Naive thymus-derived CD8-positive, alpha-beta T cell (primary cell): ENCODE measurements around the gene IGFBP7. TPM values are rescaled to one million over a fixed set of nuclear protein-coding genes. Genes with fewer than 3 reads are reported as not detected.

Experiments
- ATAC-seq, 2 donors: fragments of 150-1000 bp; cut with Tn5 transposase in 1 of 2; sonication (Bioruptor Pico), chemical (Tn5 transposase) in 1 of 2; 1 replicate in 1 of 2; 2 replicates in 1 of 2; pipeline ENCODE4 v1.10.0; 2021; ENCODE audit warnings: mild to moderate bottlenecking in 2 of 2, moderate library complexity in 2 of 2
- POLR2A ChIA-PET: fragments of 350-600 bp; sonication (Branson Sonifier 250); formaldehyde crosslinking; loops from one replicate; lab custom pipeline; 2021; ENCODE audit warnings: antibody characterized with exemption; lab: Charles Lee
- DNase-seq, 10 donors: peaks; one replicate each; pipeline versions ENCODE4 v3.0.0 to v3.0.0-alpha.2; 2020 to 2022
- H3K27ac Mint-ChIP-seq, 10 donors: one replicate each; pipeline ENCODE4 v1.8.0; 2020 to 2022; ENCODE audit warnings: mild to moderate bottlenecking in 10 of 10, mixed read lengths in 10 of 10, moderate library complexity in 4 of 10, inconsistent platforms in 1 of 10
- H3K27me3 Mint-ChIP-seq, 5 donors: one replicate each; pipeline ENCODE4 v1.8.0; 2021 to 2022; ENCODE audit warnings: mixed read lengths in 5 of 5
- H3K36me3 Mint-ChIP-seq, 3 donors: one replicate each; pipeline ENCODE4 v1.8.0; 2020 to 2022; ENCODE audit warnings: mixed read lengths in 3 of 3, mild to moderate bottlenecking in 2 of 3, inconsistent platforms in 1 of 3
- H3K4me1 Mint-ChIP-seq, 4 donors: one replicate each; pipeline ENCODE4 v1.8.0; 2021 to 2022; ENCODE audit warnings: mixed read lengths in 4 of 4
- H3K4me3 Mint-ChIP-seq, 10 donors: one replicate each; pipeline ENCODE4 v1.8.0; 2020 to 2022; ENCODE audit warnings: mild to moderate bottlenecking in 10 of 10, mixed read lengths in 10 of 10, moderate library complexity in 6 of 10, inconsistent platforms in 1 of 10
- H3K9me3 Mint-ChIP-seq, 9 donors: one replicate each; pipeline ENCODE4 v1.8.0; 2020 to 2022; ENCODE audit warnings: mixed read lengths in 9 of 9, mild to moderate bottlenecking in 3 of 9, inconsistent platforms in 1 of 9, moderate library complexity in 1 of 9
- polyA plus RNA-seq, 3 donors: library from polyadenylated mRNA; unstranded; fragments of 300-500 nt; fragmentation: Illumina TruSeq; gene quantifications; one replicate each; pipeline ENCODE4 v1.2.3, GENCODE V29; 2021
- total RNA-seq, 8 experiments: library from RNA in 2 of 8; stranded (reverse) in 2 of 8; gene quantifications; one replicate each; pipeline ENCODE4 v1.2.3 and lab custom pipeline; 2021 to 2026

The IGFBP7 gene
- total and polyA plus RNA-seq, 5 experiments from 2014 or later = not detected

DNA sequence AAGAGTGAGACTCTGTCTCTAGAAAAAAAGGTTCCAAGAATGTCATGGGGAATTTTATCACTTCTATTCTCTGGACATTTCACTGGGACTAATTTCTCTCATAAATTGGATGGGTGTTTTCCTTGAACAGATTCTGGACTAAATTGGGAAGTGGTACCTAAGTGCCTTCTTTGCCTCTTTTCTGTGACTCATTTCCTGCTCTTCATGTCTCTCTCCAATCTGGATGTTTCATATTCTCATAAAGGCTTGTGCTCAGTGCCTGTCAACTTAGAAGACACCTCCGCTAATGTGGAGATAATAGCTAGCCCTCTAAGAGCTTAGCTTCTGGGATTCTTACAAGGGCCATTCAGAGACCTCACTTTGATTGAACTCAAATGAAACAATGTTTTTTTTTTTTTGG lies 38.0 kb upstream of the IGFBP7 start:
- ATAC-seq (no peak), DNase-seq (no peak)
- Mint-ChIP-seq H3K27ac (no peak overlapping the region), H3K4me1 (no peaks in the 10 kb centered on the region), H3K4me3 (no peak overlapping the region), H3K9me3 (no peaks in the 10 kb centered on the region), H3K36me3 (no peaks in the 10 kb centered on the region), H3K27me3 (peaks cover 3 to 17% (median 9%) of the 10 kb centered on the region in 5 donors)
- POLR2A ChIA-PET = no interaction called here

DNA sequence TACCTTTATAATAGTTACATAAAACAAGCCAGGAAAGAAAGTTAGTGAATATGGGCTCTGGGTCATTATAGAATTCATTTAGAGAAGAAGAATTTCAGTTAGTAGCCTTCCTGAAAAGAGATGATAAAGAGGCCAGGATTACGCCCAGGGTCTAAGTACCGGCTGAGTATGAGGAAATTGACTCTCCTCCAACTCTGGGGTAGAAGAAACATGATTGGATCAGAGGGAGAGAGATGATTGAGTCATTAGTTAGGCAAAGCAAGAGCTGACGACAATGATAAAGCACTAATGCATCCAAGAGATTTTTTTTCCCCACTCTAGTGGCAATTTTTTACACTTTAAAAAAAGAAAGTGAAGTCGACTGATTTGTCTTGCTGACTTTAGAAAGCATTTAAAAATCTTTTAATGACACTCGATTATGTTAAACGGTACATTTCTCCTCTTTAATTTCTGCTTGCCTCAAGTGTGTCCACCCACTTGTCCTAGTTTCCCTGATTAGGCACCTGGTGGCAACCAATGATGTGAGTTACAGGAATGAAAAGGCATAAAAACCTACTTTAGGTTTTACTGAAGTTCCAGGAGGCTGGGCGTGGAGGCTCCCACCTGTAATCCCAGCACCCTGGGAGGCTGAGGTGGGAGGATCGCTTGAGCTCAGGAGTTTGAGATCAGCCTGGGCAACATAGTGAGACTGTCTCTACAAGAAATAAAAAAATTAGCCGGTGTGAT lies 37.3 kb upstream of the IGFBP7 start:
- no peaks in the 10 kb centered on the region for H3K9me3 Mint-ChIP-seq
- H3K4me3 Mint-ChIP-seq = no peak overlapping the region
- H3K27ac Mint-ChIP-seq = no peak overlapping the region
- ATAC-seq (no peak), DNase-seq (no peak)
- no peaks in the 10 kb centered on the region for H3K36me3 Mint-ChIP-seq
- POLR2A ChIA-PET = no interaction called here
- H3K4me1 Mint-ChIP-seq = no peaks in the 10 kb centered on the region
- peaks cover 4 to 15% (median 9%) of the 10 kb centered on the region in 5 donors for H3K27me3 Mint-ChIP-seq

DNA sequence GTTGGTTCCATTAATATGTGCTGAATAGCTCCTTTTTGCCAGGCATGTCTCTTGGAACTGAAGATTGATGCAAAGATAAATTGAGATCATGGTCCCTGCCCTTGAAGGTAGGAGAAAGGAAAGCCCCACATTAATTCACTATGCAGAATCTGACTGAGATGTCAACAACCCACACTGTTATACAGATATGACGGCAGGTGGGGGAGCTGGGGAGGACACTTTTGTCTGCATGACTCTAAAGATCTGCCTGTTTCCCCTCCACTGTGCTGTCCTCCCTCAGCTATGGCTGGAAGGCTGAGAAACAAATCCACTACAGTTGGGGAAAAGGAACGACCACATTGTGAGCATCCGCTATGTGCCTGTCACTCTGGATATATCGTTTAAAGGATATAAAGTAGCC lies 36.3 kb upstream of the IGFBP7 start:
- Mint-ChIP-seq H3K4me3 (no peak overlapping the region), H3K4me1 (no peaks in the 10 kb centered on the region), H3K27me3 (peaks cover 2 to 15% (median 9%) of the 10 kb centered on the region in 5 donors), H3K36me3 (no peaks in the 10 kb centered on the region), H3K27ac (no peak overlapping the region), H3K9me3 (no peaks in the 10 kb centered on the region)
- ATAC-seq (no peak), DNase-seq (no peak)
- POLR2A ChIA-PET = no interaction called here

DNA sequence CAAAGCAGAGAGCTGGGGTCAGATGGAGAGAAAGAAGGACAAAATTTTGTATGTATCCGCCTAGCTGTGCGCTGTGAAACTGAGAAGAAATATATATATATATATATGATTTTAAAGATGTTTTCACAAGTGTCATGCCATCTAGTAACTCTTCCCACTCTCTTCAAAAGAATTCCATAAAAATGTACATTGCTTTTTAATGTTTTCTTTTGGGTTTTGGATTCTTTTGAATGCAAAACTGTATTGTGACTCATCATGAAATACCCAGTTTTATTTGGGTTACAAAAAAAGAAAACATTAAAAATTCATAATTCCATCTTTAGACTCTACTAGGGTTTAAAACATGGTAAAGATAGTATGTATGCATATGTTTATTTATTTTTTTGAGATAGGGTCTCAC lies 34.3 kb upstream of the IGFBP7 start:
- no peaks in the 10 kb centered on the region for H3K36me3 Mint-ChIP-seq
- no peaks in the 10 kb centered on the region for H3K4me1 Mint-ChIP-seq
- DNase-seq (no peak), ATAC-seq (no peak)
- H3K27me3 Mint-ChIP-seq = peaks cover 2 to 15% (median 9%) of the 10 kb centered on the region in 5 donors
- H3K9me3 Mint-ChIP-seq = no peaks in the 10 kb centered on the region
- no peak overlapping the region for H3K4me3 Mint-ChIP-seq
- POLR2A ChIA-PET = no interaction called here
- H3K27ac Mint-ChIP-seq = no peak overlapping the region

DNA sequence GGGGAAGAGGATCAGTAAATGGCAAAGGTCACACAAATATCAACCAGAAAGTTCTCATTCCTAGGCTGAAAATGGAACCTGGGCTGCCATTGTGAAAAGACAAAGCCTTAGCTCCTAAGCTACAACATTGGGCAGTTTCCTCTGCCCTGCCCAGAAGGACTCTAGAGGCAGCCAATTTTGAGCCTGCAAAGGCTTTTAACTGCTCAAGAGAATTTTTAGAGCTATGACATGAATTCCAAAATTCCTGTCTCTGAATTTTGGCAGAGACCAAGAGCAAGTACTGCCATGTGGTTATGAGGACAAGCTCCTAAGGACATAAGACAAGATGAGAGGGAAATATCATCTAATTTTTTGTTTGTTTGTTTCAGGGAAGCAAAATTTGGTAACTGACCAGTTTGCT lies 29.6 kb upstream of the IGFBP7 start:
- Mint-ChIP-seq H3K27ac (no peak overlapping the region), H3K4me1 (no peaks in the 10 kb centered on the region), H3K27me3 (peaks cover under 1 to 11% (median 4%) of the 10 kb centered on the region in 5 donors), H3K36me3 (no peaks in the 10 kb centered on the region), H3K4me3 (no peak overlapping the region), H3K9me3 (peaks cover 0 to 3% (median 0%) of the 10 kb centered on the region in 9 donors)
- no peak for ATAC-seq
- POLR2A ChIA-PET = no interaction called here
- DNase-seq = no peak

DNA sequence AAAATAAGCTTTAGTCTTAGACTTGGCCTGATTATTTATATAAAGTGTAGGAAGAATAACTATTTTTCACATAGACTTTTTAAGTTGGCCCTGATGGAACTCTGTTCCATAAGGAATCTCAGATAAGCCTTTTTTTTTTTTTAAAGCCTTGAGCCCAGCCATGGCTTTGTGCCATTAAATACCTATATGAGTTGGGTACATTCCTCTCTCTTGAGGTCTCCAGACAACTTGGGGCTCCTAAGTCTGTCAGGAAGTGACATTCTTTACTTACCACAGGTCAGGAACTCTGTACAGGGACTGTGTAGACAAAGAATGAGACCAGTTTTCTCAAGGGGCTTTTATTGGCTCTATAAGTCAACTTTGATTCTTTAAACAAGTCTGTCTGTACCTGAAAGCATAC lies 27.1 kb upstream of the IGFBP7 start:
- DNase-seq = no peak
- no peaks in the 10 kb centered on the region for H3K36me3 Mint-ChIP-seq
- H3K27me3 Mint-ChIP-seq = peaks cover 0 to 11% (median 4%) of the 10 kb centered on the region in 5 donors
- H3K9me3 Mint-ChIP-seq = peaks cover 0 to 3% (median 0%) of the 10 kb centered on the region in 9 donors
- ATAC-seq = no peak
- no peak overlapping the region for H3K27ac Mint-ChIP-seq
- POLR2A ChIA-PET = no interaction called here
- no peaks in the 10 kb centered on the region for H3K4me1 Mint-ChIP-seq
- H3K4me3 Mint-ChIP-seq = no peak overlapping the region

DNA sequence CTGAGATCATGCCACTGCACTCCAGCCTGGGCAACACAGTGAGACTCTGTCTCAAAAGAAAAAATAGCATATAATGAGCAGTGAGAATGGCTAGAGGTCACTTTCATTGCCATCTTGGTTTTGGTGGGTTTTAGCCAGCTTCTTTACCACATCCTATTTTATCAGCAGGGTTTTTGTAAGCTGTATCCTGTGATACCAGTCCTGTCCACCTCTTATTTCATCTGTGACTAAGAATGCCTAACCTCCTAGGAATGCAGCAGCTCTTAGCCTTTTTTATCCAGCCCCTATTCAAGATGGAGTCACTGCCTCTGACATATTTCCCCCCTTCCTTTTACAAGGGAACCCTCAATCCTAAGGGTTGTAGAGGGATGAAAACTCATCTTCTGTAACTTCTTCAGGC lies 26.1 kb upstream of the IGFBP7 start:
- Mint-ChIP-seq H3K4me1 (no peaks in the 10 kb centered on the region), H3K36me3 (no peaks in the 10 kb centered on the region), H3K9me3 (peaks cover 0 to 3% (median 0%) of the 10 kb centered on the region in 9 donors), H3K27me3 (peaks cover 1 to 11% (median 9%) of the 10 kb centered on the region in 5 donors), H3K4me3 (no peak overlapping the region), H3K27ac (no peak overlapping the region)
- DNase-seq = no peak
- POLR2A ChIA-PET = no interaction called here
- ATAC-seq = no peak

DNA sequence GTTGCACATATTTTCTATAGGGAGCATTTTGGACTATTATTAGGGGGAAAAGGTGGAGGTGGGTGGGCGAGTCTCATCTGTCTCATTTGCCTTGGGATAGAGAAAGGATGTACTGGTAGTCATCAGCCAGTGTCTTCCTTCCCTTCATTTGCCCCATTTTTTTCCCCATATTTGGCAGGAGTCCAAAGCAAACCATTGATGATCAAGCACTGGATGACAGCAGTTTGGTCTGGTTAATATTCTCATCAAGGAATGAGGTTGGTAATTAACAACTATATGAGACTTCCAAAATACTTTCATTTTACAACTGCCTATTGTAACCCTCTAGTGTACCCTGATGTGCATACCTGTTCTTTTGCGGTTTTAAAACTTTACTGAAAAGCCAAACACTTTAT lies 22.6 kb upstream of the IGFBP7 start:
- POLR2A ChIA-PET = no interaction called here
- Mint-ChIP-seq H3K9me3 (peaks cover 0 to 11% (median 2%) of the 10 kb centered on the region in 9 donors), H3K36me3 (no peaks in the 10 kb centered on the region), H3K27me3 (peaks cover 1 to 11% (median 9%) of the 10 kb centered on the region in 5 donors), H3K4me1 (no peaks in the 10 kb centered on the region), H3K27ac (no peak overlapping the region), H3K4me3 (no peak overlapping the region)
- ATAC-seq (no peak), DNase-seq (no peak)

DNA sequence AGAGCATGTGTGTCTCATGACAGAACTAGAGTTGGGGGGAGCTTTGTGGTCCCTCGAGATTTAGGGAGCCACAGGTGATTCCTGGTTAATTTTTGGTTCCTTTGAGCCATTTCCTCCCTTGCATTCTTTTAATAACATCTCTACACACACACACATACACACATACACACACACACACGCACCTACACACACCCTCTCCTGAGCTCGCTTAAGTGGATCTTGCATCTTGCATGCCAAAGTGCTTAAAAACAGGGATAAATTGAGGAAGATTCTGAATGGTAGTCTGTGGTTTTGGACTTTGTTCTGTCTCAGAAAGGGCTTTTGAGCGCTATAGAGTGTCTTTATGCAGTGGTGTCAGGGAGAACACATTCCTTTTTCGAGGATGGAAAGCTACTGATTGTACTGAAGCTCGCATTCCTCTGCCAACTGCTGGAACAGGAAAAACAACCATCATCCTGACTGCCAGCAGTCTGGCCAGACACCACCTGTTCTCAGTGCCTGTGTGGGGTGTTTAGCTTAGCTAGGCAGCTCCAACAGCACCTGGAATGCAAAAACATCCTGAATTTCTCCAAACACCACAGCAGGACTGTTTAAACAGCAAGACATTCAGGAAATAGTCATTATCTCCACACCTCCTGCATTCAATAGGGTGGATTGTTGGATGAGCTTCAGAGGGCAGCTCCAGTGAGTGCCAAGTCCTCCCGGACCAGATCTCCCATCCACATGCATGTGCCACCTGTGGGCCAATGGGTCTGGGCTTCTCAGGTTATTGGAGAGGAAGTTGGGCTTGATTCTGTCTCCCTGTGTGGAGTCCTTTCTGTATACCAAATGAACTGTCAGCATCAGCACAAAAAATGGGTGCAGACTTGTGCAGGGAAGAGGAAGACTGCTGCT lies 21.9 kb upstream of the IGFBP7 start:
- peaks cover 0 to 17% (median 4%) of the 10 kb centered on the region in 9 donors for H3K9me3 Mint-ChIP-seq
- POLR2A ChIA-PET = no interaction called here

DNA sequence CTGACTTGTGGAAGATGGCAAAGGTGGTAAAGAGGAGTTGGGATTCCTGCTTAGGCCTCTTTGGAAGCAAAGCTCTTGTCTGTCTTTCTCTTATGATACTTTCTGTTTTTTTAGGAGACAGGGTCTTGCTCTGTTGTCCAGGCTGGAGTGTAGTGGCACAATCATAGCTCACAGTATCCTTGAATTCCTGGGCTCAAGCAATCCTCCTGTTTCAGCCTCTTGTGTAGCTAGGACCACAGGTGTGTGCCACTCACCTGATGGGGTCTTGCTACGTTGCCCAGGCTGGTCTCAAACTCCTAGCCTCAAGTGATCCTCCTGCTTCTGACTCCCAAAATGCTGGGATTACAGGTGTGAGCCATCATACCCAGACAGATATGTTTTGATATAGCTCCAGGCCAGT lies 19.3 kb upstream of the IGFBP7 start:
- peaks cover 1 to 21% (median 4%) of the 10 kb centered on the region in 5 donors for H3K27me3 Mint-ChIP-seq
- ATAC-seq (no peak), DNase-seq (no peak)
- H3K36me3 Mint-ChIP-seq = peaks cover 0 to 8% (median 3%) of the 10 kb centered on the region in 3 donors
- peaks cover 0 to 25% (median 11%) of the 10 kb centered on the region in 9 donors for H3K9me3 Mint-ChIP-seq
- no peak overlapping the region for H3K4me3 Mint-ChIP-seq
- POLR2A ChIA-PET = no interaction called here
- no peaks in the 10 kb centered on the region for H3K4me1 Mint-ChIP-seq
- H3K27ac Mint-ChIP-seq = no peak overlapping the region

More for the DNA sequence above, 21.9 kb upstream of the IGFBP7 start:
- H3K4me3 Mint-ChIP-seq = no peak overlapping the region
- DNase-seq (no peak), ATAC-seq (no peak)
- no peaks in the 10 kb centered on the region for H3K4me1 Mint-ChIP-seq
- H3K27me3 Mint-ChIP-seq = peaks cover 1 to 15% (median 8%) of the 10 kb centered on the region in 5 donors
- no peak overlapping the region for H3K27ac Mint-ChIP-seq
- peaks cover 0 to 2% (median 1%) of the 10 kb centered on the region in 3 donors for H3K36me3 Mint-ChIP-seq

DNA sequence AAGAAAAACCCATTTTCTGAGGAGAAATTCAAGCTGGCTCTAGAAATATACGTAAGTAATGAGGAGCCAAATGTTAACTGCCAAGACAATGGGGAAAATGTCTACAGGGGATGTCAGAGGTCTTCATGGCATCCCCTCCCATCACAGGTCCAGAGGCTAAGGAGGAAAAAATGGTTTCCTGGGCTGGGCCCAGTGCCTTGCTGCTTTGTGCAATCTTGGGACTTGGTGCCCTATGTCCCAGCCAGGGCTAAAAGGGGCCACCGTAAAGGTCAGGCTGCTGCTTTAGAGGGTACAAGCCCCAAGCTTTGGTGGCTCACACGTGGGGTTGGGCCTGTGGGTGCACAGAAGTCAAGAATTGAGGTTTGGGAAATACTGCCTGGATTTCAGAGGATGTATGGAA lies 17.2 kb upstream of the IGFBP7 start:
- Mint-ChIP-seq H3K27ac (no peak overlapping the region), H3K9me3 (peaks cover 0 to 25% (median 11%) of the 10 kb centered on the region in 9 donors), H3K4me1 (no peaks in the 10 kb centered on the region), H3K36me3 (peaks cover 0 to 13% (median 3%) of the 10 kb centered on the region in 3 donors), H3K27me3 (peaks cover 2 to 32% (median 7%) of the 10 kb centered on the region in 5 donors), H3K4me3 (no peak overlapping the region)
- POLR2A ChIA-PET = no interaction called here
- DNase-seq = no peak
- no peak for ATAC-seq

DNA sequence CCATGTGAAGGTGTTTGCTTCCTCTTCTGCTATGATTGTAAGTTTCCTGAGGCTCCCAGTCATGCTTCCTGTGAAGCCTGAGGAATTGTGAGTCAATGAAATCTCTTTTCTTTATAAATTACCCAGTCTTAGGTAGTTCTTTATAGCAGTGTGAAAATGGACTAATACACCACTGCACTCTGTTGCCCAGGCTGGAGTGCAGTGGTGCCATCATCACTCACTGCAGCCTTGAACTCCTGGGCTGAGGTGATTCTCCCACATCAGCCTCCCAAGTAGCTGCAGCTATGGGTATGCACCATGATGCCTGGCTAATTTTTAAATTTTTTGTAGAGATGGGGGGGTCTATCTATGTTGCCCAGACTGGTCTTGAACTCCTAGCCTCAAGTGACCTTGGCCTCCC lies 15.8 kb upstream of the IGFBP7 start:
- no peak overlapping the region for H3K27ac Mint-ChIP-seq
- H3K9me3 Mint-ChIP-seq = peaks cover 0 to 25% (median 11%) of the 10 kb centered on the region in 9 donors
- DNase-seq (no peak), ATAC-seq (no peak)
- H3K4me3 Mint-ChIP-seq = no peak overlapping the region
- H3K27me3 Mint-ChIP-seq = peaks cover 6 to 44% (median 12%) of the 10 kb centered on the region in 5 donors
- no peaks in the 10 kb centered on the region for H3K4me1 Mint-ChIP-seq
- peaks cover 0 to 13% (median 3%) of the 10 kb centered on the region in 3 donors for H3K36me3 Mint-ChIP-seq
- POLR2A ChIA-PET = no interaction called here

DNA sequence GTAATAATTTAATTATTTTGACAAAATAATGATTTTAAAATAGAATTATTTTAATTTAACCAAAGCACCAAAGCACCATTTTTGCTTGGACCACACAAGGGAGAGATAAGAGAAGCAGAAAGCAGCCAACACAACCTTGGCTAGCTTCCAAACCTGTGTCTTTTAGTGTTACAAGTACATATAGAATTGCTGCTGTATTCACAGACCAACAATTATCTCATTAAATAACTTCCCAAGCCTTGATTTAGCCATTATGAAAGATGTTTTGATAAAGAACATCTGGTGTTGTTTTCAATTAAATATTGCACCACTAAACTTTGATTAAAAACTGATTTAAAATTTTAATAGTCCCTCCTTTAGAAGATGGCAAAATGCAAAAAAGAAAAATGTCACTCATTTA lies 14.0 kb upstream of the IGFBP7 start:
- Mint-ChIP-seq H3K9me3 (peaks cover 0 to 25% (median 13%) of the 10 kb centered on the region in 9 donors), H3K36me3 (peaks cover 0 to 13% (median 3%) of the 10 kb centered on the region in 3 donors), H3K27me3 (peaks cover 8 to 62% (median 14%) of the 10 kb centered on the region in 5 donors), H3K27ac (no peak overlapping the region), H3K4me1 (no peaks in the 10 kb centered on the region), H3K4me3 (no peak overlapping the region)
- POLR2A ChIA-PET = no interaction called here
- no peak for DNase-seq
- no peak for ATAC-seq
